Activated CD4-positive, alpha-beta T cell treated with anti-CD3 and anti-CD28 coated beads for 4 hours (primary cell): ENCODE data around the gene MYO10.
A peak's percentile ranks its signal among the peaks of the same experiment; 100 is the strongest.
"Not testable (repeated sequence)": the region's sequence is repeated elsewhere in the genome, so short reads cannot be mapped to it uniquely, and the experiment has no call there.

ENCODE experiments used
- DNase-seq, 2 donors: peaks; one replicate each; pipeline ENCODE4 v3.0.0-alpha.2; 2020

MYO10 gene

DNA sequence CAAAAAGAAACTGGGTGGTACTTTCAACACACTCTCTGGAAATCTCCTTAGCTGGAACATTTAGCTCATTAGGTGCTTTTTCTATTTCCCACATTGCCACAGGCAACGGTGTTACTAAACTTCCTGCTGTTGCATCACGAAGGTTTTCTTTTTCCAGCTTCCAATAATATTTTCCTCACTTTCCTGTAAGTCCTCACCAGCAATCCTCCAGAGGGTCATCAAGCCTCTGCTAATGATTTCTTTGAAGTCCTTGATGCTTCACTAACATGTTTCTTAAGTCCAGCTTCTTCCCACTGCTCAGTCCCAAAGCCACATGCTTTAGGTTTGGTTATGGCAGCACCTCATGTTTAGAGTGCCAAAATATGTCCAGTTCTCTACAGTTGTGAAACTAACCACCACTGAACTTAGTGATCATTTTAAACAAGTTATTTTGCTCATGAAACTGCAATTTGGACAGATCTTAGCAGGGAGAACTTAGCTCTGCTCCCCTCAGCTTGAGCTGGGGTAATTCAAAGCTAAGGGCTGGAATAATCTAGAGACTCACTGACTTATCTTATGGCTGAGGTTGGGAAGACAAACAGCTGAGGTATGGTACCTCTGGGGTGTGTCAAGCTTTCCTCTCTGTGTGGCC lies 279.4 kb downstream of the MYO10 start:
- DNase-seq = no peak

DNA sequence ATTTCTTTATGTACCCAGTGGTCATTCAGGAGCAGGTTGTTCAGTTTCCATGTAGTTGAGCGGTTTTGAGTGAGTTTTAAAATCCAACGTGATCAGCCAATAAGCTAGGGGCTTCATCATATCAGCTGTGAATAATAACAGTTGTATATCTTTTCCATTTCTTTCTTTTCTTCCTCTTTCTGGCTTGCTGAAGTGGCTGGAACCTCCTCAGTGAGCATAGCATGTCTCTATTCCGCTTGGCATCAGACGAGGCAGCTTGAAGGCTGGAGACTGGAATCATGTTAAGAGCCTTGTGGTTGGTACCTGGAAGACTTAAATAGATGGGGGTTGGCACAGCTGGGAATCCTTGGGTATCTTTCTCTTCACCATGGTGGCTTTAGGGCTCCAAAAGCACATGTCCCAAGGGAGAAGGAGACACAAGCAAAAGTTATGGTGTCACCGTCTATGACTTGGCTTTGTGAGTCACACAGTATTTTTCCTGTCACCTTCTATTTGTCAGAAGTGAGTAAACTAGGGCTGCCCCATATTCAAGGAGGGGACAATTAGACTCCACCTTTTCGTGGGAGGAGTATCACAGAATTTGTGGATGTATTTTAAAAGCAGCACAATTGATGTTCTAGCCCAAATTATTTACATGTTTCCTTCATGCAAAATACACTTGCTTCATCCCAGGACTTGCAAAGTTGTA lies 281.3 kb downstream of the MYO10 start:
- DNase-seq = no peak

DNA sequence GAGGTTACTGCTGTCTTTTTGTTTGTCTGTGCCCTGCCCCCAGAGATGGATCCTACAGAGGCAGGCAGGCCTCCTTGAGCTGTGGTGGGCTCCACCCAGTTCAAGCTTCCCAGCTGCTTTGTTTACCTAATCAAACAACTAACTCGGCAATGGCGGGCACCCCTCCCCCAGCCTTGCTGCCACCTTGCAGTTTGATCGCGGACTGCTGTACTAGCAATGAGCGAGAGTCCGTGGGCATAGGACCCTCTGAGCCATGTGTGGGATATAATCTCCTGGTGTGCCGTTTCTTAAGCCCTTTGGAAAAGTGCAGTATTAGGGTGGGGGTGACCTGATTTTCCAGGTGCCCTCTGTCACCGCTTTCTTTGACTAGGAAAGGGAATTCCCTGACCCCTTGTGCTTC lies 287.3 kb downstream of the MYO10 start:
- not testable (repeated sequence) for DNase-seq

DNA sequence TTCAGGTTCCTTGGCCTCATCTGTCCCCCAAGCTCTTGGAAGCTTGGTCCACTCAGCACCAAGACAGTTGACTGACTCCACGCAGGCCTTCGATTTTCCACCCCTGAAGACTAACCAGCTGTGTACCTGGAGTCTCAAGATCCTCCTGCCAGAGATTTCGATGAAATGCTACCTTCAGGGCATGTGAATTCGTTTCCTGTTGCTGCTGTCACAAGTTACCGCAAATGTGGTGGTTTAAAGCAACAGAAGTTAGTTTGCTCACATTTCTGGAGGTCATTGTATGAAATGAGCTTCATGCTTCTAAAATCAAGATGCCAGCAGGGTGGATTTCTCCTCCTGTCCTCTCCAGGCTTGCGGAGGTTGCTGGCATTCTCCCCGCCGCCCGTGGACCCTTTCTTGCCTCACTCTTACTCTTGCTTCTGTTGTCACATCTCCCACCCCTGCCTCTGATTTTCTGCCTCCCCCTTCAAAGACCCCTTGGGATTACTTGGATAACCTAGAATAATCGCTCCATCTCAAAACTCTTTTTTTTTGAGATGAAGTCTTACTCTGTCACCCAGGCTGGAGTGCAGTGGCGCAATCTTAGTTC lies 291.7 kb downstream of the MYO10 start:
- DNase-seq = no peak

DNA sequence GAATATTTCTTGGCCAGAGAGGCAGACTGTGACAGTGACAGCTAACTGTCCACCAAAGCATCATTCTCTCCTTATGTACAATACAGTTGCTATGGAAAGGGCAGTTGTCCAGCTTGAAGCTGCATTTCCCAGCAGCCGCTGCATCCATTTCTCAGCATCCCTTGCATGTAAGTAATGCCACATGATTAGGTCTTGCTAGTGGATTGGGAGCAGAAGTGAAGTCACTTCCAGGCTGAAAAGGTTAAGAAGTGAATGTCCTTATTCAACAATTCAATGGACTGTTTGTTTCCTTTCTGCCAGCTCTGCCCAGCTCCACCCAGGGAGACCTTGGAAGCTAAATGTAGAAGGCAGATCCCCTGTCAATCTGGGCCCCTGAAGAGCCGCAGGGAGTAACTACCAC lies 293.2 kb downstream of the MYO10 start:
- no peak for DNase-seq

DNA sequence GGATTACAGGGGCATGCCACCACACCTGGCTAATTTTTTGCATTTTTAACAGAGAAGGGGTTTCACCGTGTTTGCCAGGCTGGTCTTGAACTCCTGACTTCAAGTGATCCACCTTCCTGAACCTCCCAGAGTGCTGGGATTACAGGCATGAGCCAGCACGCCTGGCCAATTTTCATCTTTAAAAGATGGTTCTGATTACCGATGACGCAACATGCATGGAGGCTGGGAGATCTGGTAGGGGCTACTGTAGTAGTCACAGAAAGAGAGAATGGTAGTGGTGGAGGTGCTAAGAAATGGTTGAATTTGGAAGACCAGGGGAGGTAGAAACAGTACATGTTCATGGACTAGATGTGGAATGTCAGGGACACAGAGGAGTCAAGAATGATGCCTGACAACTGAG lies 296.9 kb downstream of the MYO10 start:
- DNase-seq = no peak

DNA sequence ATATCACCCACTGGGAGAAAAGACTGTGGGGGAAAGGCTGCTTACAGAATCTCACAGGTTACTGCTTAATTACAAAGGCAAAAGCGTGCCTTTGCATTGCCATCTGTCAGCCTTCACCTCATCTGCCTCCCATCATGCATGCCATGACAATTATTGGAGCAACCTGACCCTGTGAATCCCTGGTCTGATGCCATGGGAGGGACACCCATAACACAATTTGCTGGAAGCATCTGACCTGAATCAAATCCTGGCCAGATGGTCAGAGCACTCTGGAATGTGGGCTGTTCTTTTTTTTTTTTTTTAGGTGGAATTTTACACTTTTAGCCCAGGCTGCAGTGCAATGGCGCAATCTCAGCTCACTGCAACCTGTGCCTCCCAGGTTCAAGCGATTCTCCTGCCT lies 307.7 kb downstream of the MYO10 start:
- no peak for DNase-seq

DNA sequence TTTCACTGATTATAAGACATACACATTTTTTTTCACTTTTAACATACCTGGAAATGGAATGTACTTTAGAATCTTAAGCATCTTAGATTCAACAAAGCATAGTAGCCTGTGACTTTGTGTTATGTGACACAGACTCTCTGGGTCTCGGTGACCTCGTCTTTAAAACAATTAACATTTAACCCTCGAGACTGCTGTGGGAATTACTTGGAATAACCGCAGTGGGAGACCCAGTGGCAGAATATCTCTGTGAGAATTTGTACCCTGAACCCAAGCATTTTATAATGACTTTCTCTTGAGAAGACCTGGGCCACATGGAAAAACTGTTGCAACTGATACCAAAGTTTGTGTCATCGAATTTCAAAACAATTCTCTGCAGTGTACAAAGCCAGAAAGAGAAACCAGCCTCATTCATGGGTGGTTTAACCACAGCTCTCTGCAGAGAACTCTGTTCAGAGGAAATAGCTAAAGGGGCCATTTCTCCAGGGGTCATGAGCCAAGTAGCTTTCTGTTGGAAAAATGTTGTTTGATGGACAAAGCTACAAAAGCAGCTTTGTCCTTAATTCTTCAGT lies 309.3 kb downstream of the MYO10 start:
- DNase-seq = peak in 1 of 2 donors; percentile 22

DNA sequence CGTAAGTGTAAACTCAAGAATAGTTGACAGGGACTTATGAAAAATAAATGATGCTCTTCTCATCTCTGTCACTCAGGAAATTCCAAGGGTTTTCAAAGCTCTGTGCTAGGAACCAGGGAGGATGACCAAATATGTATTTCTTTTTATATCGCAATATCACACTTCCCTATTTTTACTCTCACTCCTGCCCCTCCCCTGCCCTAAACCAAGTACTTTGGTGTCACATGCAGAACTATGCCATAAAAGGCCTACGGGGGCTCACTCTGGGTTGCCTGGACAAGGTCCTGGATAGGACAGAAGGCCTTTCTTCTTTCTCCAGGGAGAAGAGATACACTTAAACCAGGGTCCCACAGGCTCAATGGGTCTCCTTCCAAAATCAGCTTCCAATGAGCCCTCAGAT lies 311.0 kb downstream of the MYO10 start:
- DNase-seq = no peak

DNA sequence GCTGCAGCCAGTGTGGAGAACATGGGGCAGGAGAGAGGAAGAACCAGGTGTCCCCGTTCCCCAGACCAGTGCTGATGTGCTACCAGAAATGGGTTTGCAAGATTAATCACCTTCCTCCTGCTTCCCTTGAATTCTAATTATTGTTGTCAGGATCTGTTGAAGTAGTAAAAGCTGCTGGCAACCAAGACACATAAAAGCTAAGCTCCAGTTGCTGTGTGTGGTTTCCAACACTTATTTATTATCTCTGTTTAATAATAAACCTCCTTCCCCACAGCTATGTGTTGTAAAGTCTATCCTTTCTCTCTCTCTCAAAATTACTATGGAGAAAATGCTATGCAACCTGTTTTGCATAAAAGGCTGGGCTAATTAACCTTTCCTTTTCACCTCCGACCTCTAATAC lies 317.0 kb downstream of the MYO10 start:
- DNase-seq = no peak

DNA sequence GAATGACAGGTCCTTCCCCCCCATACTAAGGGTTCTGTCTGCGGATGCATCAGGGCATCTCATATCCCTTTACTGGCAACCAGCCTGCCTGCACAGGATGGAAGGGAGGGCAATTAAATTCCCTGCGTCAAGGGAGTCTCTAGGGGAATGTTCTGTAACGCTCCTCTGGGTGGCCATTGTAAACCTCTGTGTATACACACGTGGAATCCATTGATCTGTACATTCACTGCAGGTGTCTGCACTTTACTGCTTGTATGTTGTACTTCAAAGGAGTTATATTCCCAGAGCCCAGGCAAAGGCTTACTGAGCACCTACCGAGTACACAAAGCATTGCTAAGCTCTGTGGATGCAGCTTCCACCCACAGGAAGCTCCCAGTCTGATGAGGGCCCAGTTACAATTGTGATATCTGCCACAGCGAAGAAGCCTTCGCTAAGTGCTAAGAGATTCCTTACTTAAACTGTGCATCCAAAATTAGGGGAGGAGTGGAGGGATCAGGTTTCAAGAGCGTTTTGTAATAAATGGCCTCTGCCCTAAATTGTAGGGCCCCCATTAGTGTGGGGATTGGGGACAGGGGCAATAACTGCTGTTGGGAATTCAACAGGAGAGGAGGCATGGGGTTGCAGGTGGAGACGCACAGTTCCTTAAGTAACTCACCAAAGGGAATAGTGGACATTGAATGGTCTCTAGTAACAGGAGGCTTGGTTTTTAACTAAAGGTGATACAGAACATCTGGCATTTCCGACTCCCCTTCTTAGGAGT lies 317.8 kb downstream of the MYO10 start:
- peak in 1 of 2 donors; percentile 5 for DNase-seq

DNA sequence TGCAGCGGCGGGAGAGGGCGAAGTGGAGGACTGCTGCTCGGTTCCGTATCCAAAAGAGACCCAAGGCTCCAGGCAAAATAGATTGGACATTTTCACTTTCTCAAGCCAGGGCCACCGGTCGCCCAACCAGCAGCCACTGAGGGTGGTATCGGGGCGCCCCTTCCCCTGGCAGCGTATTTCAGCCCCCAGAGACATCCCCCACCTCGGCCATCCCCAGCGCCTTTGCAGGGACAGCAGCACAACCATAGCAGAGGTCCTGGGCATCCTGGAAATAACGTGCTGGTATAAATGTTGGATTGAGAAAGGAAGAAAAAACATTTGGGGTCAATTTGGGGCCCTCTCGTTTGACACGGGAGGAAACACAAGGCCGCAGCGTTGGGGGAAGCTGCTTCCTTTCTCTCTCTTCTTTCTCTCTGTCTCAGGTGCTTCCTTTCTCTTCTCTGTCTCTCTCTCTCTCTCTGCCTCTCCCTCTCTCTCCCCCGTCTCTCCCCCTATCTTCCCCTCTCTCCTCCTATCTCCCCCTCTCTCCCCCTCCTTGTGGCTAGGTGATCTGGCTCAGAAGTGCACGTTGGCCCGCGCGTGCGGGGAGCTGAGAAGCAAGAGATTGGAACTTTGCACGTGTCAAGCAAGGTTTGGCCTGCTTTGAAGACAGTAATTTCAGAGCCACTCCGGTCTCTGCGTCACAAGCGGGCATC lies 318.7 kb downstream of the MYO10 start:
- DNase-seq = peak; percentile 51 to 60

DNA sequence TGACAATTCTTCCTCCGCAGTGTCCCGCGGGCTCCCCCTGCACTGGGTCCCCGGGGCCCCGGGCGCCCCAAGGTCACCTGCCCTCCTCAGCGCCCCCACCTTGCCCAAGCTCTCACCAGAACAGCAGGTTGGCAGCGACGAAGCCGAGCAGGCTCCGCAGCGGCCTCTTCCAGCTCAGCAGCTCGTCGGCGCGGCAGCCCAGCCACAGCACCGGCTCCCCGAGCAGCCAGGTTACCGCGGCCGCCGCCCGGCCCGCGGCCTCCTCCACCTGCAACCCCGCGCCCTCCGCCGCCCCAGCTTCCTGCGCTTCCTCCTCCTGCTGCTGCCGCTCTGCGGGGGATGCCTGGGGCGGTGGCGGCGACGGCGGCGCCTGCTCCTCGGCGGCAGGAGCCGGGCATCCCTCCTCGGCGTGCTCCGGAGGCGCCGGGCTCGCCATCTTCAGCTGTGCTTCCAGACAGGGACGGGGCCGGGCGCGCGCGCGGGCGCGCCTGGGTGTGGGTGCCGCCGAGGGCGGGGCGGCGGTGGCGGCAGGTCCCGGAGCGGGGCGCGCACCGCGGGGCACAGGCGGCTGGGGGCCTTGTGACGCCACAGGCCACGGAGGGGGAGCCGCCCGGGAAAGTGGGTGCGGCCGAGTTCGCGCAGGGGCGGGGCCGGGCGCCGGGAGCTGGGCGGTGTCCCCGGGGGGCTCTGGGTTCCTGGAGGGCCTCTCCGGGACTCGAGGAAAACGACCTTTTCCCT lies 319.4 kb downstream of the MYO10 start, which contains the start of gene RETREG1:
RETREG1 (minus strand) TSS at position 462 of the 738 bp plus-strand sequence; CDS start at position 436, 26 bp downstream.
- DNase-seq = peak; percentile 83 to 86

DNA sequence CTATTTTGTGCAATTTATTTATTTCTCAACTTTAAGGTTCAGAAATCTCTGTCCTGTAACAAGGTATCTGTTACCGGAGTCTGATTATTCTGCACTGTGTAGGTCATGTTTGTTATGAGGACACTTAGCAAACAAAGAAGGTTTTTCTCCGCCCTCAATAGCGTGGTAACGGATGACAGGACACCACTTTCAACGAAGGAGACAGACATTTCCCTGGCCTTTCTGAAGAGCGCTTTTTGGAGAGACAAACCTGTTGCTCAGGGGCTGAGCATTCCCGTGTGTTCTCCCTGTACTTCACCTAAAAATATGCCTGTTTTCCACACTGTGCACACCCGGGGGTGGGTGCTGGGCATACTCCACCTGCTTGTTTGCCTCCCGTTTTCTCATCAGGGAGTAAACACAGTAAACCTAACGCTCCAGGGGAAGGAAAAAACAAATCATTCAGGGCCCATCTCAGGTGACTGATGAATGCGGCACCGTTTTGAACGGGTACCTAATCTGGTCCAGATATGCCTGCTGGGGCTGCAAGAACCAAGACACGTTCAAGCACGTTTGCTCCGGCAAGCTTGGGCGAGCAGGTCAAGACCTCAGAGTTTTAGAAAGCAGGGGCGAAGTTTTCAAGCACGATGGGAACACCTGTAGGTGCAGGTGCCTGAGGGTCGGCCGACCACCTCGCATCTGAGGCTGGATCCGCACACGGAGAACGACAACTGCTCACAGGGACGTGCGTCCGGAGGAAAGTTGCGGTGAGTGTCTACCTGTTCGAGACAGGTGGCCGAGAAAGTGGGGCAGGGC lies 320.1 kb downstream of the MYO10 start:
- DNase-seq = peak; percentile 4 to 23

DNA sequence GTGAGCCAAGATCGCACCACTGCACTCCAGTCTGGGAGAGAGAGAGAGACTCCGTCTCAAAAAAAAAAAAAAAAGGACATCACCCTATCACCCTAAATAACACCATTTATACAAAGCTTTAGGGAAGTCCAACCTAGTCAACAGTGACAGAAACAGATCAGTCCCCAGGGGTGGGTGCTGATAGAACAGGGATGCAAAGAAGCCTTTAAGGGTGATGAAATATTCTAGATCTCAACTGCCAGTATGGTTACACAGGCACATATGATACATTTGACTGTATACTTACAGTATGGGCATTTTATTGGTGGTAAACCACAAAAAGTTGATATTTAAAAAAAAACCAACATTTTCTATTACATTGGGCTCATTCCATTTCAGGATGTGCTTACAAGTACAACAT lies 324.1 kb downstream of the MYO10 start:
- DNase-seq = no peak
